NCI-H2196 (cell line): Measurements from ENCODE around the gene HSD17B14.
"Not testable (repeated sequence)": the region's sequence is repeated elsewhere in the genome, so short reads cannot be mapped to it uniquely, and the experiment has no call there.

Source experiments
- DNase-seq: peaks from one replicate; lab custom pipeline; 2025; ENCODE audit not compliant: unreplicated experiment; lab: John Stamatoyannopoulos, UW

HSD17B14 gene

DNA sequence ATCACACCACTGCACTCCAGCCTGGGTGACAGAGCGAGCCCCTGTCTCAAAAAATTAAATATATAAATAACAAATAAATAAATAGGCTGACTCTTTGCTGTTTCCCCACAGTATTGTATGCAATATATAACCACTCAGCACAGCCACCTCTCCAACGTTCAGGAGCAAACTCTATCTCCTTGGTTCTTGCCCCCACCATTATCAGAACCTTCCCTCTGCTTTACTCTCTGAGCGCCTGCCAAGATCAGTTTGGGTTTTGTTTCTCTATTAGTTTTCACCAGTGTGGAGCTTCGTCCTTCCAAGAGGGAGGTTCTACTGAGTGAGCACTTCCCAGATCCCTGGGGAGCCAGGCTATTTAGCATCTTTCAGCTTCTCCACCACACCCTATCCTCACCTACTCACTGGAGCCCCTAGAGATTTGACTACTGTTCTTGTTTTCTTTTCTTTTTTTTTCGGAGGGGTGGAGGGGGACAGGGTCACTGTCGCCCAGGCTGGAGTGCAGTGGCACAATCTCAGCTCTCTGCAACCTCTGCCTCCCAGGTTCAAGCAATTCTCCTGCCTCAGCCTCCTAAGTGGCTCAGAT, 68.0 kb downstream of the HSD17B14 start:
- not testable (repeated sequence) for DNase-seq

DNA sequence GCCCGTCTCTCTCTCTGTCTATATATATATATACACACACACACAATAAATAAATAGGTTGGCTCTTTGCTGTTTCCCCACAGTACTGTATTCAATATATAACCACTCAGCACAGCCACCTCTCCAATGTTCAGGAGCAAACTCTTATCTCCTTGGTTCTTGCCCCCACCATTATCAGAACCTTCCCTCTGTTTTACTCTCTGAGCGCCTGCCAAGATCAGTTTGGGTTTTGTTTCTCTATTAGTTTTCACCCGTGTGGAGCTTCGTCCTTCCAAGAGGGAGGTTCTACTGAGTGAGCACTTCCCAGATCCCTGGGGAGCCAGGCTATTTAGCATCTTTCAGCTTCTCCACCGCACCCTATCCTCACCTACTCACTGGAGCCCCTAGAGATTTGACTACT, 70.5 kb downstream of the HSD17B14 start:
- not testable (repeated sequence) for DNase-seq
